NCI-H1436 treated with DMSO at 0.1 percent for 48 hours (cell line): ENCODE results near the gene PLCL1.

Source experiments
- DNase-seq: peaks from one replicate; lab custom pipeline; 2025; lab: John Stamatoyannopoulos, UW

The PLCL1 gene

DNA sequence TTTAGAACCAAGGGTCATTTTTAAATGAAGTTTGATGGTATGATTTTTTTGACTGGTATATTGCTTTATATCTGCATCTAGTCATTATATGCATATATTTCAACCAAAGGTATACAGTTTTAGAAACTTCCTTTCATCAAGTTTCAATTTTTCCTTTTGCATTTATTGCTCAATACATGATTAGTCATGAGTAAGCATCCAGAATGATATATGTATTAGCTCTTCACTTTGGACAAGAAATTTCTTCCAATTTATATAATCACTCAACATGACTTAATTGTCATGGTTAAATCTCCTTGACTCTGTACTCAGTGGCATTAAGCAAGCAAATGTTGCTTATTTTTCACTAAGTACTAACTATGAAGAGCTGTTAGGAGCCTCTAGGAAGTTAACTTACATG is 123.6 kb downstream of the PLCL1 start:
- DNase-seq, result no peak

DNA sequence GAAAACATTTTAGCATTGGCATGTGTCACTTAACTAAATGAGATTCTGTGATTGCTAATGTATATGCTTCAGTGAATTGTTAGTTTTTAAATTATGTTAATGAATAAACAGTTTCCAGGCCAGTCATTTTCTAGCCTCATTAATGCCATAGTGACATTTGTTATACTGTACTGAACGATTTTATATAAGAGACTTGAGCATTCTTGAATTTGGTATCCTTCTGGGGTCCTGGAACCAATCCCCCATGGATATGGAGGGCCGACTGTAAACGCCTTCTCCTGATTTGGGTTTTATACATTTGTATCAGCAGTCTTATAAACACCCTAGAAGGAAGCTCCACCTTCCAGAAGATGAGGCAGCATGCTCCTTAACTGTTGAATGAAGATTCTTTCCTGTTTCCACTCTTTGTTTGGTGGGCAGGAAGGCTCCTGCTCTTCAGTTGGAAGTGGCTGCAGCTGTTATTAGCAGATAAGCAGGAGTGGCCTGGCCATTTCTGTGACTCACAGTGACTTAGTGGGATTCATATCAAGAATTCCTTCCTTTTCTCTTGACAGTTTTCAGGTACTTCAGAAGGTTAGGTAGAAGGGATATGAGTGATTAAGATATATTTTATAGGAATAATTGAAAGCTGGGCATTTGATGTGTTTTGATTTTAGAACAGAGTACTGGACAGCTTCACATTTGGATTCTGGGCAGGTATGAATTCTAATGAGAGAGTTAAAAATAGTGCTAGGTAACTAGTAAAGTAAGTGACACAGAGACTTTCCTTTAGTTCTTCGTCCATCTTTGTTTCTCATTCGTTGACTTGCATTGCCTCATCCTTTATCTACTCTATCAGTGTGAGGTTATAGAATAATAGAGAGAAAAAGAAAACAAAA is 124.9 kb downstream of the PLCL1 start:
- DNase-seq, result no peak

DNA sequence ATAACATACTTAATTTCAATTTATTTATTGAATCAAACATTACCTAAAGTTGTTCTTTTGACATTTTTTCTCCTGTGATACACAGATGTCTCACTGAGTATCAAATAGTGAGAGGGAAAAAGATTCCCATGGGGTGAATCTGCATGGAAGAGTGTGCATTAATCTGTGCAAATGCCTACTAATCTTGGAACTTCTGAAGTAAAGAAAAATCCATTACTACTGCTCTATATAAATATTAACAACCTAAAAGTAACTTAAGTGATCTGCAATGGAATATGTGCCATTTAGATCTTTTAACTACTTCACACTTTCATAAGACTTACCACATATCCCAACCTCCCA is 125.5 kb downstream of the PLCL1 start:
- DNase-seq, result no peak

DNA sequence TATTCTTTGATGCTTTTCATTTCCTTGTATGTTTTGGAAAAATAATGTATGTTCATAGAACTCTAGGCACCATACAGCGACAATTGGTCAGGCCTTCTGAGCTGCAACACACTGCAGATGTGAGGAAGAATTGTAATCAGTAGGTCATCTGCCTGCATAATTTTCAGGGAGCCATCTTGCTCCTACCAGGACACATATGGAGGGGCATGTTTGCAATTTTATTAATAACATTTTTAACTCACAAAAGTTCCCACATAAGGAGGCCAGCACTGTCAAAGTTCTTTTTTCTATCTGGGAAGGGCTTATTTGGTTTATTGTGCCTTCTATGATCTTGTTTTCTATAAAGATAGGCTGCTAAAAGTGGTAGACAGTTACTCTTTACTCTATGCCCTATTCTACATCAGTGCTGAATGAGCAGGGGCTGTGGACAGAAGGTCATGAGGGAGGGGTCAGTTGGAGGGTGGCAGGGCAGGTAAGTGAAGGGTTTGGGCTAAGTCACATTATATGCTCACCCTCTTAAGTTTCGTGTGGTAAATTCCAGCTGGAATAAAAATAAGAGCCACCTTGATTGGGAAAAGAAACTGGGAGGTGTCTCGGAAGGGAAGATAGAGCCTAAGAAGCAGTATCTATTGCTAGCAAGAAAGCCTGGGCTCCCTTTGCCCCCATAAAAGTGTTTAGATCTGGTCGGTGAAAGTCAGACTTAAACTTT is 126.3 kb downstream of the PLCL1 start:
- no peak for DNase-seq

GRCh38 chr2:197931661-197932312 is 127.4 kb downstream of the PLCL1 start:
- no peak for DNase-seq

DNA sequence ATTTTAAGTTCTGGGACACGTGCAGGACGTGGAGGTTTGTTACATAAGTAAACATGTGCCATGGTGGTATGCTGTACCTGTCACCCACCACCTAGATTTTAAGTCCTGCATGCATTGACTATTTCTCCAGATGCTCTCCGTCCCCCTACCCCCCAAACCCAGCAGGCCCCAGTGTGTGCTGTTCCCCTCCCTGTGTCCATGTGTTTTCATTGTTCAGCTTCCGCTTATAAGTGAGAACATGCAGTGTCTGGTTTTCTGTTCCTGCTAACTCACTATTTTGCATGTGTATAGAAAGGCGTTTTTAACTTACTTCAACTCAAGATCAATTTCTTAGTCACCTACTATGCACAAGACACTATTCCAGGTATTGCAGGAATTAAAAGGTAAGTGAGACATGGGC is 128.0 kb downstream of the PLCL1 start:
- no peak for DNase-seq

GRCh38 chr2:197934261-197934933 is 130.0 kb downstream of the PLCL1 start:
- no peak for DNase-seq

DNA sequence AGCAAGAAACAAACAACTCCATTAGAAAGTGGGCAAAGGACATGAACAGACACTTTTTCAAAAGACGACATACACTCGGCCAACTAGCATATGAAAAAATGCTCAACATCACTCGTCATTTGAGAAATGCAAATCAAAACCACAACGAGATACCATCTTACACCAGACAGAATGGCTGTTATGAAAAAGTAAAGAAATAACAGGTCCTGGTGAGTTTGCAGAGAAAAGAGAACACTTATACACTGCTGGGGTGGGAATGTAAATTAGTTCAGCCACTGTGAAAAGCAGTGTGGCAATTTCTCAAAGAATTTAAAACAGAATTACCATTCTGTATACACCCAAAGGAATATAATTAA is 130.5 kb downstream of the PLCL1 start:
- no peak for DNase-seq

DNA sequence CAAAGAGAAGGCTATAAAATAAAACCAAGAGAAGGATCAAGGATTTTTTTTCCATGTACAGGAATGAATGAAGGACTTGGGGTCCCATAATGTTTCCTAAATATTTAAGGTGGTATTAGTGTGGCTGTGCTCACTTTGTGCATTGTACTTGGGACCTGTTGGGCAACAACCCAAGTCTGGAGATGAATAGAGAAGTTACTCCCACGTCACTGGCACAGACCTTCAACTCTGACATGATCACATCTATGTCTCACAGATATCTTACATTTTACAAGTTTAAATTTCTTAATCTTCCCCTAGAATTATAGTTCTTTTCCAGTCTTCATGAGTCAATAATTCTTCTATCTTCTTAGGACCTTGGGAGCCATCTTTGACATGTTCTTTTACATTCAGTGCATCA is 133.4 kb downstream of the PLCL1 start:
- no peak for DNase-seq

DNA sequence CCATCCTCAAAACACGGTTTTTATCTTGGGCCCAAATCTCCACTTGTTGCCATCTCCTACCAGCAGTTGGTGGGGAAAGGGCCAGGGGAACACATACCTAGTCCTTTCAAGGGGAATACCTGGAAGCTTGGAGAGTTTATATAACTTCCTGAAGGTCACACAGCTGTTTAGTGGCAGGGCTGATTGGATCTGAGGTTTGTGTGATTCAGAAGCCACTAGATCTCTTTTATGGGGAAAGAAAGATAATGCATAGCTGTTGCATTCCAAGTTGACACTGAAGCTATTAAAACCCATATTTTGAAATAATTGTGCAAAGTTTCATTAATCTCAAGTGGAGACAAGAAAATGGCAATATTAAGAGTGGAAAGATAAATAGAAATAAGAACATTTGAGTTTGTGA is 134.2 kb downstream of the PLCL1 start:
- no peak for DNase-seq

- no peak for DNase-seq
Observed at GRCh38 chr2:197939787-197940186, 135.4 kb downstream of the PLCL1 start.

- DNase-seq, result no peak
Observed at GRCh38 chr2:197940382-197940781, 136.0 kb downstream of the PLCL1 start.

GRCh38 chr2:197941715-197942114 is 137.3 kb downstream of the PLCL1 start:
- no peak for DNase-seq

- no peak for DNase-seq
Observed at GRCh38 chr2:197943731-197944130, 139.3 kb downstream of the PLCL1 start.

- DNase-seq, result no peak
Observed at GRCh38 chr2:197944416-197945096, 140.2 kb downstream of the PLCL1 start.

DNA sequence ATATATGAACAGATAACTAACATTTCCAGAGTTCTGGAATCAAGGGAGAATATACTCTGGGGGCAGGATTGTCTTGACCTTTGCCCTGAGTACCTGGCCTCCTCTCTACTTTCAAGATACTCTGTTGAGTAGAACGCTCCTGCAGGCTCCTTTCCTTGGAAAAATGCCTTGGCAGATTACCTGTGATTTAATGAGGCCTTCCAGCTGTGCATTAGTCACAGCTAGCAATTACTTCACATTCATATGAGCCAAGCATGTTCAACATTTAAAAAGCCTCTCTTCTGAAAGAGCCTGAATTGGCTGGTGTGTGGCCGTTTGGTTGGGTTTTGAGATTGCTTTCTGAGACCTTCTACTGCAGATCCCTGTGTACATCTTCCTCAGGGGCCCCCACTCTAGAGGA is 142.2 kb downstream of the PLCL1 start:
- no peak for DNase-seq

DNA sequence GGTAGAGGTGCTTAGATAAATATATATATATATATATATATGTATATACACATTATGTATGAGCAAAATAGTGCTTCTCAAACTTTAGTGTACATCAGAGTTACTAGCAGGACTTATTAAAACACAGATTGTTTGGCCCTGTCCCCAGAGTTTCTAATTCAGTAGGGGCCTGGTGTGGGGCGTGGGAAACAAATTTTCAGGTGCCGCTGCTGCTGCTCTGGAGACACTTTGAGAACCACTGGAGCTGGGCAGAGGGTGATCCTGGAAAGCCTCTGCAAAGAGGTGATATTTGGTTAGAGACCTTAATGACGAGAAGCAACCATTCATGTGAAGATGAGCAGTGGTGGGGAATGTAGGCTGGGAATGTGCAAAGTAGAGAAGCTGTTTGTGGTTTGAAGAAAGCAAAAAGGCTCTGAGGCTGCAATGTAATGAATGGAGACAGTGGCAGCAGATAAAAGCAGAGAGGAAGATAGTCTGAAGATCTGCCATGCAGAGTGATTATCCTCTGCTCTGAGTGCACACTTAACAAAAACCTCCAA is 142.9 kb downstream of the PLCL1 start:
- DNase-seq, result no peak

DNA sequence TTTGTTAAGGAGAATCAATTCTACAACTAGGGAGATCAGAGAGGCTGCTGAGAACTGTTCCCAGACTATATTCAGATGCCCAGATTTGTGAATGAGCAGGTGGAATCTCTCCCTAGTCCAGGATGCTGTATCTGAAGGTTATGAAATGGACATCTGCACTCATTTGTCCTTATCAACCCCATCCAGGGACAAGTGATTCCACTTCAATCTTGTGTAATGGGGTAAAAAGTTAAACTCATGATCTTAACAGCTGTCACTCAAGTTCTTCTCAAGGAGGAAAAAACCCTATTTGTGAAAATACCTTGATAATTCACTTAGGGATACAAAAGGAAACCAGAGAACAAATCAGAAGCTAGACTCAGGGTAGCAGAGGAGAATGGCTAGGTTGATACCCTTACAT is 144.8 kb downstream of the PLCL1 start:
- no peak for DNase-seq

- no peak for DNase-seq
Observed at GRCh38 chr2:197950006-197950405, 145.6 kb downstream of the PLCL1 start.

- DNase-seq, result no peak
Observed at GRCh38 chr2:197950724-197951123, 146.3 kb downstream of the PLCL1 start.

GRCh38 chr2:197952540-197953202 is 148.3 kb downstream of the PLCL1 start:
- DNase-seq, result no peak
